ENCODE measurements around the gene PARP11. TPM values are rescaled to one million over a fixed set of nuclear protein-coding genes. Genes with fewer than 3 reads are reported as not detected.

Gene PARP11
- total RNA-seq, 1 experiment from 2014 or later, result 2.7 TPM

- ChIA-PET POLR2A (no interaction called here), CTCF (interaction anchor here (0.8 to 2.1 kb wide), 4 partner anchors 19 to 497 kb away, joined by 3 to 9 read pairs (median 5); partner anchors contain the start of gene CRACR2A), RAD21 (ENCODE audit: low non-redundant PET in 1 of 2, low total read pairs in 2 of 2, uncharacterized antibody in 2 of 2, unreplicated experiment in 2 of 2) (no interaction called here)
- ATAC-seq (no peak), DNase-seq (ENCODE audit: low read depth, low spot score) (no peak)
- Histone ChIP-seq H3K4me1 (ENCODE audit: control insufficient read depth in 1 of 2, insufficient read depth in 2 of 2, low read length in 2 of 2) (no peaks in the 10 kb centered on the region), H3K27me3 (ENCODE audit: insufficient read depth, low read length) (peaks cover 23% of the 10 kb centered on the region), H3K9me2 (ENCODE audit: insufficient read depth) (no peaks in the 10 kb centered on the region), H2AFZ (ENCODE audit: low read depth, low read length, poor library complexity, severe bottlenecking) (no peak overlapping the region), H3K79me2 (ENCODE audit: insufficient read depth, low read length) (no peaks in the 10 kb centered on the region), H4K20me1 (ENCODE audit: insufficient read depth) (no peaks in the 10 kb centered on the region), H3K36me3 (ENCODE audit: control insufficient read depth in 1 of 2, insufficient read depth in 2 of 2, low read length in 2 of 2) (no peaks in the 10 kb centered on the region), H3K9ac (ENCODE audit: low read length) (no peak overlapping the region), H3K27ac (ENCODE audit: low read depth, low read length) (no peak overlapping the region), H3K4me2 (ENCODE audit: low read length) (no peak overlapping the region), H3K9me3 (ENCODE audit: control insufficient read depth in 1 of 2, insufficient read depth in 1 of 2, low read depth in 1 of 2, low read length in 2 of 2) (no peaks in the 10 kb centered on the region), H3K4me3 (replicated peaks in 1 of 2; ENCODE audit: low read depth in 1 of 2, low read length in 2 of 2) (no peak overlapping the region)
- no TSS peak for BruUV-seq (replicated peaks)
- intact Hi-C loops (cut with micrococcal nuclease), result loop anchor here (10.0 kb wide), 1 partner anchor 1437 kb away; no protein-coding TSS in a partner anchor
- TF ChIP-seq REST (IDR thresholded peaks at IDR 0.05; ENCODE audit: low read depth), result no peak
- no peak for TF ChIP-seq SIN3A (IDR thresholded peaks at IDR 0.05; ENCODE audit: low read depth)
- no peak for TF ChIP-seq EZH2phosphoT487 (IDR thresholded peaks at IDR 0.05; ENCODE audit: borderline replicate concordance)
- TF ChIP-seq ZFX (IDR thresholded peaks at IDR 0.05), result no peak
- no peak for TF ChIP-seq CTCF (IDR thresholded peaks at IDR 0.05 in 2 of 3, conservative IDR thresholded peaks at IDR 0.05 in 1 of 3; ENCODE audit: borderline replicate concordance in 1 of 3, insufficient read depth in 1 of 3, low read depth in 2 of 3, low read length in 2 of 3)
Observed at GRCh38 chr12:3771853-3772252, 101.3 kb downstream of the PARP11 start.

Measured in HCT116 (cell line).